Small intestine (tissue), 7 donors: Measurements from ENCODE around the gene TRIM7. TPM values are rescaled to one million over a fixed set of nuclear protein-coding genes. Genes with fewer than 3 reads are reported as not detected.
"Not testable (repeated sequence)": the region's sequence is repeated elsewhere in the genome, so short reads cannot be mapped to it uniquely, and the experiment has no call there.

Source experiments
- DNase-seq, 2 donors: peaks; one replicate each; pipeline versions ENCODE4 v3.0.0 to v3.0.0-alpha.2; 2013
- FAIRE-seq: peaks from 2 replicates; lab custom pipeline; 2012; peaks lifted over from hg19 to GRCh38; lab: Jason Lieb, UNC
- H3K27ac ChIP-seq, 3 donors: one replicate each; pipeline ENCODE4 v1.5.1; 2013; ENCODE audit warnings: low read length in 2 of 3, mild to moderate bottlenecking in 2 of 3, control low read depth in 1 of 3, inconsistent platforms in 1 of 3, low read depth in 1 of 3, moderate library complexity in 1 of 3
- H3K27me3 ChIP-seq, 3 donors: one replicate each; pipeline ENCODE4 v1.6.1; 2013; ENCODE audit warnings: low read length in 3 of 3, inconsistent platforms in 1 of 3; ENCODE audit not compliant: control insufficient read depth in 3 of 3, insufficient read depth in 3 of 3
- H3K36me3 ChIP-seq, 3 donors: one replicate each; pipeline ENCODE4 v1.6.1; 2013; ENCODE audit warnings: low read length in 3 of 3, inconsistent platforms in 1 of 3, low read depth in 1 of 3, mild to moderate bottlenecking in 1 of 3, moderate library complexity in 1 of 3; ENCODE audit not compliant: control insufficient read depth in 3 of 3, insufficient read depth in 2 of 3
- H3K4me1 ChIP-seq, 3 donors: one replicate each; pipeline ENCODE4 v1.6.1; 2013; ENCODE audit warnings: low read length in 2 of 3, inconsistent platforms in 1 of 3, low read depth in 1 of 3, mild to moderate bottlenecking in 1 of 3, moderate library complexity in 1 of 3; ENCODE audit not compliant: control insufficient read depth in 3 of 3, insufficient read depth in 2 of 3
- H3K4me3 ChIP-seq, 3 donors: one replicate each; pipeline ENCODE4 v1.5.1; 2013; ENCODE audit warnings: low read length in 3 of 3, control low read depth in 1 of 3, inconsistent platforms in 1 of 3, low read depth in 1 of 3, mild to moderate bottlenecking in 1 of 3, moderate library complexity in 1 of 3
- H3K9me3 ChIP-seq, 2 donors: one replicate each; pipeline ENCODE4 v1.6.1; 2013; ENCODE audit warnings: low read depth in 1 of 2, low read length in 1 of 2; ENCODE audit not compliant: control insufficient read depth in 2 of 2, insufficient read depth in 1 of 2
- WGBS, 3 donors: extraction: QIAGEN DNeasy Blood & Tissue Kit; methylation state at CpG; one replicate each; pipeline ENCODE4 v1.1.7; 2013; 5-methylcytosine and 5-hydroxymethylcytosine counted together
- polyA plus RNA-seq, 4 donors: library from polyadenylated mRNA; stranded (reverse) in 3 of 4; unstranded in 1 of 4; fragments of 200-250 nt in 3 of 4; fragments of 120-200 nt in 1 of 4; gene quantifications; one replicate each; pipeline versions ENCODE4 v1.2.1 to v1.2.3, GENCODE V29; 2013
- donor health status: healthy with polysubstance abuse.
- donor health status: control.
- donor health status: control.
- donor health status: Bipolar disorder and iron deficiency.
- donor health status: healthy.

The TRIM7 gene
- polyA plus RNA-seq, 4 donors = 0.22 to 2.1 (median 0.89) TPM; not detected in 1

- Histone ChIP-seq H3K4me1 (no peaks in the 10 kb centered on the region), H3K27me3 (peaks cover 0 to 9% (median 4%) of the 10 kb centered on the region in 3 donors), H3K36me3 (no peaks in the 10 kb centered on the region), H3K9me3 (peaks cover 0 to 4% of the 10 kb centered on the region in 2 donors), H3K4me3 (no peak overlapping the region), H3K27ac (no peak overlapping the region)
- WGBS, 3 donors = 53 to 79% (median 57%) methylated on average over 5 of the region's 5 CpGs
- no peak for FAIRE-seq
- no peak for DNase-seq
These were observed 51.2 kb downstream of the TRIM7 start for GRCh38 chr5:181153814-181154213.

- FAIRE-seq (no peak), DNase-seq (no peak)
- H3K4me1 ChIP-seq = no peaks in the 10 kb centered on the region
- H3K36me3 ChIP-seq = no peaks in the 10 kb centered on the region
- WGBS, 3 donors = 70 to 81% (median 80%) methylated on average over 9 of the region's 9 CpGs
- no peak overlapping the region for H3K27ac ChIP-seq
- no peak overlapping the region for H3K4me3 ChIP-seq
- H3K9me3 ChIP-seq = peaks cover 0 to 4% of the 10 kb centered on the region in 2 donors
- H3K27me3 ChIP-seq = peaks cover 0 to 9% (median 4%) of the 10 kb centered on the region in 3 donors
These were observed 52.6 kb downstream of the TRIM7 start for GRCh38 chr5:181152406-181152805.

- Histone ChIP-seq H3K27ac (no peak overlapping the region), H3K9me3 (peaks cover 0 to 4% of the 10 kb centered on the region in 2 donors), H3K4me3 (no peak overlapping the region), H3K36me3 (no peaks in the 10 kb centered on the region), H3K27me3 (peaks cover 0 to 11% (median 4%) of the 10 kb centered on the region in 3 donors), H3K4me1 (no peaks in the 10 kb centered on the region)
- 18 to 23% (median 21%) methylated on average over 9 of the region's 9 CpGs for WGBS, 3 donors
- no peak for DNase-seq
- no peak for FAIRE-seq
These were observed 53.9 kb downstream of the TRIM7 start for GRCh38 chr5:181151146-181151545.

- H3K4me1 ChIP-seq = no peaks in the 10 kb centered on the region
- WGBS, 3 donors = 75 to 82% (median 78%) methylated on average over 14 of the region's 14 CpGs
- H3K9me3 ChIP-seq = peaks cover 0 to 4% of the 10 kb centered on the region in 2 donors
- H3K4me3 ChIP-seq = no peak overlapping the region
- no peaks in the 10 kb centered on the region for H3K36me3 ChIP-seq
- peaks cover 0 to 11% (median 4%) of the 10 kb centered on the region in 3 donors for H3K27me3 ChIP-seq
- FAIRE-seq (no peak), DNase-seq (no peak)
- H3K27ac ChIP-seq = no peak overlapping the region
These were observed 54.9 kb downstream of the TRIM7 start for GRCh38 chr5:181149806-181150733.

GRCh38 chr5:181149355-181149754 lies 55.6 kb downstream of the TRIM7 start:
- no peaks in the 10 kb centered on the region for H3K36me3 ChIP-seq
- H3K27ac ChIP-seq = no peak overlapping the region
- peaks cover 0 to 4% of the 10 kb centered on the region in 2 donors for H3K9me3 ChIP-seq
- H3K4me1 ChIP-seq = no peaks in the 10 kb centered on the region
- H3K4me3 ChIP-seq = no peak overlapping the region
- FAIRE-seq = no peak
- DNase-seq = no peak
- WGBS, 3 donors = 80 to 83% (median 81%) methylated on average over 6 of the region's 6 CpGs
- peaks cover 0 to 11% (median 4%) of the 10 kb centered on the region in 3 donors for H3K27me3 ChIP-seq

GRCh38 chr5:181146927-181147636 lies 57.9 kb downstream of the TRIM7 start, which contains the start of gene OR2V2:
TSS of gene OR2V2 (plus strand) at chr5:181147586. CDS start at chr5:181154943, 7,357 bp downstream.
- H3K9me3 ChIP-seq, H3K27ac ChIP-seq, H3K4me3 ChIP-seq, FAIRE-seq, DNase-seq, H3K36me3 ChIP-seq, H3K4me1 ChIP-seq: not testable (repeated sequence)
- 46 to 55% (median 55%) methylated on average over 7 of the region's 7 CpGs for WGBS, 3 donors
- peaks cover 0 to 11% (median 4%) of the 10 kb centered on the region in 3 donors for H3K27me3 ChIP-seq

GRCh38 chr5:181145133-181145532 lies 59.9 kb downstream of the TRIM7 start:
- no peak for FAIRE-seq

More at GRCh38 chr5:181145133-181145532, 59.9 kb downstream of the TRIM7 start:
- WGBS, 3 donors = 8 to 64% (median 33%) methylated on average over 1 of the region's 1 CpG
- Histone ChIP-seq H3K4me3 (no peak overlapping the region), H3K27ac (no peak overlapping the region), H3K4me1 (no peaks in the 10 kb centered on the region), H3K9me3 (no peaks in the 10 kb centered on the region), H3K27me3 (peaks cover 0 to 9% (median 4%) of the 10 kb centered on the region in 3 donors), H3K36me3 (no peaks in the 10 kb centered on the region)
- no peak for DNase-seq
